Middle frontal gyrus (tissue), 1 donor: ENCODE results near the gene FOXO6.

Experiments used
- DNase-seq: peaks from one replicate; pipeline ENCODE4 v3.0.0-alpha.2; 2015; ENCODE audit warnings: low spot score; ENCODE audit errors: extremely low spot score

FOXO6 gene

GRCh38 chr1:41365772-41366454 lies 4.7 kb downstream of the FOXO6 start:
- no peak for DNase-seq

DNA sequence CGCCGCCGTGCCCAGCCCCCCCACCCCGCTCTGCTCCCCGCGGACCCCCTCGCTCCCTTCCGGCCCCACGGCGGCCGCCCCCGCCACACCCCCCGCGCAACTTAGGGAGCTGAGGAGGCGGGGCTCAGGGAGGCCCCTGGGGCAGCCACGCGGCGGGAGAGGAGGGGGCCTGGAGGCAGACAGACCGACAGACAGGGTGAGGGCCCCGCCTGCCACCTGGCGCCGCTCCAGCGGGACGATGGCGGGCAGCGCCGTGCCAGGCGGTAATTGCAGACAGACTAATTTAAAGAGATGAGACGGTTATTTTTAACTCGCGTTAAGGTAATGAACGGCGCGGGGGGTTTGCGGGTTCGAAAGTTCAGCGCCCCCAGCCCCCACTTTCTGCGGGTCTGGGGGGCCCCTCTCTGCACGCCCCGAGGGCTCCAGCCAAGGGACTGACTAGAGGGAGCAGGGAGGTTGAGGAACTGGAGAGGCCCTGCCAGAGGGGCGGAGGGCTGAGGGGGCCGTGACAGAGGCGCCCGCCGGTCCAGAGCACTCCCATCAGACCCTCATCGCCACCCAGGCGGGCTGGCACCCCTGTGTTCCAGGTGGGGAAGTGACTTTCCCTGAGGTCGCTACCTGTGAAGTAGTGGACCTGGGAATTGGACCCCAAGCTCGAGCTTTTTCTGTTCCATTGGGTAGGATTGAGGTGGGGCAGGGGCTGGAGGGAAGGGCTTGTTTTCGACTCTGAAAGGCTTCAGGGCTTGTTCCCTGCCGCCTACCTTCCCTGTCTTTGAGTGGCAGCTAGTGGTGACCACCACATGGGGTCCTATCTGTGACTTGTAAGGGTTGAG lies 5.4 kb downstream of the FOXO6 start:
- no peak for DNase-seq

GRCh38 chr1:41367288-41367642 lies 6.0 kb downstream of the FOXO6 start:
- no peak for DNase-seq

DNA sequence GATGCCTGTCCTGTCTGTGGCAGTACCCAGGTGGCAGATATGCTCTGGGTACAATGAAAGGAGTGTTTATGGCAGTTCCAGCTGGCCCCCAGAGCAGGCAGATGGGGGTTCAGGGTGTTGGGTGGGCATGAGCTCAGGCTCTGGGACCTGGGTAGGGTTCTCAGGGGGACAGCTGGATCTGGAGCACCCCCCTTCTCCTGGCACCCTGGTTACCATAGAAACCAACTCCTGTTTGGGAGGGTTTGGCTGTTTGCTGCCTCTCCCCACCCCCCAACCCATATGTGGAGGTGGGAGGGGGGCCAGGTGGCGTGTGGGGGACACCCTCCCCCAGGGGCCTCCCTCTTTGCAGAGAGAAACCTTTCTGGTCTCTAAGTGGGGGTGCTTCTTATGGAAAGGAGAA lies 7.1 kb downstream of the FOXO6 start:
- no peak for DNase-seq

- DNase-seq, result no peak
Observed at GRCh38 chr1:41368801-41369200, 7.6 kb downstream of the FOXO6 start.

GRCh38 chr1:41369531-41369930 lies 8.3 kb downstream of the FOXO6 start:
- no peak for DNase-seq

DNA sequence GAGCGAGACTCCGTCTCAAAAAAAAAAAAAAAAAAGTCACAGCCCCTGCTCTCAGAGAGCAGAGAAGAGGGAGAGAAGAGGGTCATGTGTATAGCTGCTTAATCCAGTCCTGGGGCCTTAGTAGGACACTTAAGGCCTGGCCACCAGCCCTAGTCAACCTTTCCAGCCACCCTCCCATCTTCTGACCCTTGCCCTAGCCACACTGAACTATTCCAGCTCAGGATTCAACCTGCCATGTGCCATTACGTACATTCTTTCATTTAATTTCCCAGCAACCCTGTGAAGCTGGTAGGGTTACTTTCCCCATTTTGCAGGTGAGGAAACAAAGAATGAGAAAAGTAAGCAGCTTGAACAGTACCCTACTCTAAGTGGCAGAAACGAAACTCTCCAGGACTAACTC lies 9.0 kb downstream of the FOXO6 start:
- no peak for DNase-seq

- no peak for DNase-seq
Observed at GRCh38 chr1:41370756-41371420, 9.7 kb downstream of the FOXO6 start.

GRCh38 chr1:41371630-41372599 lies 10.7 kb downstream of the FOXO6 start:
- DNase-seq, result no peak

GRCh38 chr1:41372600-41372993 lies 11.4 kb downstream of the FOXO6 start:
- no peak for DNase-seq

- DNase-seq, result no peak
Observed at GRCh38 chr1:41373373-41373772, 12.1 kb downstream of the FOXO6 start.

DNA sequence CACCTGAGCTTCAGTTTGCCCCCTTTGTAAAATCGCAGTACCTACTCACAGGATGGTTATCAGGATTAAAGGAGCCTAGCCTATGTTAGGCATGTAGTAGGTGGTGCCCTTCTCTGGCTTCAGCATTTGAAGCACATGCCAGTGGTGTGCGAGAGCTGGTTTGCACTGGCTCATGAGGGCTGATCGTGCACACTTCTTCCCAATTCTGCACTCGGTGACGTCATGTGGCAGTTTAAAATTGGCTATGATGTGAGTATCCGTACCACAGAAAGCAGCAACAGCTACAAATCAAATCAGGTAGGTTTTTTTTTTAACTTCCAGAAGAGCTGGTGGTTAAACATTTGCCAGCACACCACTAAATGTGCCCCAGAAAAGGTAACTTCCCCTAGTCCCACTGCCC lies 13.5 kb downstream of the FOXO6 start:
- DNase-seq, result no peak

DNA sequence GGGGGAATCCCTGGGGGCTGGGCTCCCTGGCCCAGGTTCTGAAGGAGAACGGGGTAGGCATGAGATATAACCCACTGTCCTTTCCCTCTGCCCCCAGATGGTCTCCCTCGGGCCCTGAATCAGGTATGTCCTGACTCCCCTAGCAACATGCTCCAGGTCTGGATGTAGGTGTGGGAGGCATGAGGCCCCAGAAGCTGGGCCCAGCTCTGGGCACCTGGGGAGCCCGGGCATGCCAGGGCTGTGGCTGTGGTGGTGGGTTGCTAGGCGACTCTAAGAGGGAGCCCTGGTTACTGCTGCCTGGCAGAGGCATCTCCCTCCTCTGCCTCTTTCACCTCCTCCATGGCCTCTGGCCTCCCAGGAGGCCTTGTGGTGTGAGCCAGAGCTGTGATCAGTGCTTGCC lies 16.2 kb downstream of the FOXO6 start:
- no peak for DNase-seq

DNA sequence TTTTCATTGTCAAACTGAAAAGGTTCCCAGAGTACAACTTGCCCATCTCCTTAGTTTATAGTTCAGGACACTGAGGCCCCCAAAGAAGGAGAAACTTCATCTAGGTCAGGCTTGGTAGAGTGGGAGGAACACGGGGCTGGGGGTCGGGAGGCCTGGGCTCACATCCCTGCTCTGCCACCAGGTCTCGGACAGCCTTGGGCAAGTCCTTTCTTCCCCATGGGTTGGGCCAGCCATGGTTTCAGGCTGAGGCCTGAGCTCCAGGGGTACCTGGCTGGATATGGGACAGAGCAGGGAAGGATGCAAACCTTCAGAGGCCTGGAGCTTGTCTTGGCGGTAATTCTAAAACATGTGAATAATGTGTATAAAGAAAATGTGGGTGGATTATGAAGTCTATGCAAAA lies 17.0 kb downstream of the FOXO6 start:
- no peak for DNase-seq

DNA sequence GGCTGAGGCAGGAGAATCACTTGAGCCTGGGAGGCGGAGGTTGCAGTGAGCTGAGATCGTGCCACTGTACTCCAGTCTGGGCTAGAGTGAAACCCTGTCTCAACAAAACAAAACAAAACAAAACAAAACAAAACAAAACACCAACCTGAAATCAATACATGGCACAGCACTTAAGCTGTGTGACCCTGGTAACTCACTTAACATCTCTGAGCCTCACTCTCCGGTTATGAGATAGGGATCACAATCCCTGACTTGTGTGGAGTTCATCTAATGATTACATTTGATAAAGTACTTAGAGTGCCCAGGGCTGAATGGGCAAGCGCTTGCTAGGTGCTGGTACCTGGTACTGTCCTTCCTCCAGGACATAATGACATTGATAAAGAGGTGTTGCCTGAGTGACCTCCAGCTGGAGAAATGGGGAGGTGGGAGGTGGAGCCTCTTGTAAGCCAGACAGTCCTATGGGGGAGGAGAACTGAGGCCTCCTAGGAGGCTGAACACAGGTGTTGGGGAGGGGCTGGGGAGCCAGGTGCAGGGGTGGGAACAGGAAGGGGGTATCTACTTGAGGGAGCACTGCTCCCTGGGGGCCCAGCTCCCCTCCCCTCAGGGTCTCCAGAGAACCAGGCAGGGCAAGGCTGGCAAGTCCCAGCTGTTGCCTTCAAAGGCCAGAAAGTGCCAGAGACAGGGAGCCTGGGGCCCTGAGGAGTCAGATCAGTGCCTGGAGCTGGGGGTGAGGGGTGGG lies 17.9 kb downstream of the FOXO6 start:
- no peak for DNase-seq

- no peak for DNase-seq
Observed at GRCh38 chr1:41379738-41380130, 18.5 kb downstream of the FOXO6 start.

GRCh38 chr1:41380195-41380594 lies 19.0 kb downstream of the FOXO6 start:
- DNase-seq, result no peak

DNA sequence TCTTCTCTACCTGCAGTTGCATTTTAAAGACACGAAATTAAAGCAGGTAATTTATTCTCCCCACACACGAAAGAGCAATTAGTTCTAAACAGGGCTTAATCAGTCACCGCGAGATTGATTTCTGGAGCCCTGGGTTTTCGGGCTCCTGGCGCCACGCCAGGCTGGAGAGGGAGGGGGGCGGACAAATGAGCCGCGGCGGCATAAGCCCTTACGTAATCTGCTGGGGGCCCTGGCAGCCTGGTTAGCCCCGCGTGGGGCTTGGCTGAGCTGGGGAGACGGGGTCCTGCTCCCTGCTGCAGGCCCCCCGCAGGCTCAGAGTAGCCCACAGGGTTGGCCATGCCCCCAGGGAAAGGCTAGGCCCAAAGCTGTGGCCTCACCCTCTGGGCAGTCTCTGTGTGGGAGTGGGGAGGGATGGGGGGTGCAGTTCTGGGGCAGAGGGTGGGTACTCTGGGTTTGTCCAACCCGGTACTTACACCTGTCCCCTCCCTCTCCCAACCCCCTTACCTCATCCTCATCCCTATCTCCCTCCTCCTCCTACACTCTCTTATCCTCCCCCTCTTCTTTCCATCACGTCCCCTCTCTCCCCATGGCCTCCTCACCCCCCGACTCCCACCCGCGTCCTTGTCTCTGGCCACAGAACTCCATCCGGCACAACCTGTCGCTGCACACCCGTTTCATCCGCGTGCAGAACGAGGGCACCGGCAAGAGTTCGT lies 19.9 kb downstream of the FOXO6 start:
- no peak for DNase-seq

- DNase-seq, result no peak
Observed at GRCh38 chr1:41381692-41382479, 20.7 kb downstream of the FOXO6 start.
